Esophagus (tissue), 2 donors: ENCODE data around the gene CCDC74B. TPM values are rescaled to one million over a fixed set of nuclear protein-coding genes. Genes with fewer than 3 reads are reported as not detected.
"Not testable (repeated sequence)": the region's sequence is repeated elsewhere in the genome, so short reads cannot be mapped to it uniquely, and the experiment has no call there.

Experiments
- H3K27ac ChIP-seq, 2 donors: one replicate each; pipeline ENCODE4 v1.5.1; 2013; ENCODE audit warnings: low read depth in 2 of 2, mild to moderate bottlenecking in 2 of 2, inconsistent platforms in 1 of 2, low read length in 1 of 2, moderate library complexity in 1 of 2
- H3K27me3 ChIP-seq, 2 donors: one replicate each; pipeline ENCODE4 v1.6.1; 2013; ENCODE audit warnings: low read length in 2 of 2, control low read depth in 1 of 2, mild to moderate bottlenecking in 1 of 2; ENCODE audit not compliant: insufficient read depth in 2 of 2, control insufficient read depth in 1 of 2
- H3K36me3 ChIP-seq, 2 donors: one replicate each; pipeline ENCODE4 v1.6.1; 2013; ENCODE audit warnings: low read length in 1 of 2; ENCODE audit not compliant: control insufficient read depth in 2 of 2, insufficient read depth in 2 of 2
- H3K4me1 ChIP-seq, 2 donors: one replicate each; pipeline ENCODE4 v1.6.1; 2013; ENCODE audit warnings: low read length in 1 of 2; ENCODE audit not compliant: control insufficient read depth in 2 of 2, insufficient read depth in 2 of 2
- H3K4me3 ChIP-seq, 2 donors: one replicate each; pipeline ENCODE4 v1.5.1; 2013; ENCODE audit warnings: low read length in 2 of 2, mild to moderate bottlenecking in 2 of 2, low read depth in 1 of 2, moderate library complexity in 1 of 2
- H3K9me3 ChIP-seq, 2 donors: one replicate each; pipeline ENCODE4 v1.6.1; 2013; ENCODE audit warnings: mild to moderate bottlenecking in 2 of 2, low read depth in 1 of 2, low read length in 1 of 2, moderate library complexity in 1 of 2; ENCODE audit not compliant: control insufficient read depth in 2 of 2, insufficient read depth in 1 of 2
- WGBS, 2 donors: extraction: QIAGEN DNeasy Blood & Tissue Kit; methylation state at CpG; one replicate each; pipeline ENCODE4 v1.1.7; 2013; 5-methylcytosine and 5-hydroxymethylcytosine counted together
- polyA plus RNA-seq, 2 donors: library from polyadenylated mRNA; stranded (reverse); fragments of 200-250 nt; gene quantifications; one replicate each; pipeline ENCODE4 v1.2.3, GENCODE V29; 2013
- donor health status: healthy with polysubstance abuse.
- donor health status: Bipolar disorder and iron deficiency.

The CCDC74B gene
- polyA plus RNA-seq, 2 donors, result 1.0 to 1.1 TPM

GRCh38 chr2:130140516-130140915, 4.4 kb downstream of the CCDC74B start:
- not testable (repeated sequence) for H3K27me3 ChIP-seq, H3K4me1 ChIP-seq, H3K36me3 ChIP-seq, H3K27ac ChIP-seq, H3K4me3 ChIP-seq, H3K9me3 ChIP-seq
- 84 to 85% methylated on average over 5 to 7 of the region's 7 CpGs for WGBS, 2 donors

GRCh38 chr2:130139331-130140280, 5.3 kb downstream of the CCDC74B start:
- not testable (repeated sequence) for H3K4me1 ChIP-seq

GRCh38 chr2:130138841-130139251, 6.1 kb downstream of the CCDC74B start:
- H3K4me3 ChIP-seq, H3K36me3 ChIP-seq, H3K27ac ChIP-seq, H3K4me1 ChIP-seq, H3K9me3 ChIP-seq, H3K27me3 ChIP-seq: not testable (repeated sequence)
- whole genome bisulfite sequencing, 2 donors, result 60 to 70% methylated on average over 14 to 15 of the region's 15 CpGs

More at GRCh38 chr2:130139331-130140280, 5.3 kb downstream of the CCDC74B start:
- H3K27ac ChIP-seq, H3K9me3 ChIP-seq, H3K4me3 ChIP-seq, H3K36me3 ChIP-seq, H3K27me3 ChIP-seq: not testable (repeated sequence)
- WGBS, 2 donors, result 85 to 90% methylated on average over 16 to 27 of the region's 30 CpGs

- 86 to 88% methylated on average over 10 of the region's 13 CpGs for WGBS, 2 donors
- not testable (repeated sequence) for H3K4me1 ChIP-seq, H3K27me3 ChIP-seq, H3K4me3 ChIP-seq, H3K9me3 ChIP-seq, H3K36me3 ChIP-seq, H3K27ac ChIP-seq
These were observed 6.6 kb downstream of the CCDC74B start for GRCh38 chr2:130138326-130138725.

- H3K27me3 ChIP-seq, result not testable (repeated sequence)
These were observed 7.8 kb downstream of the CCDC74B start for GRCh38 chr2:130137118-130137517.

GRCh38 chr2:130136546-130136945, 8.4 kb downstream of the CCDC74B start:
- not testable (repeated sequence) for H3K4me3 ChIP-seq, H3K9me3 ChIP-seq, H3K36me3 ChIP-seq, H3K4me1 ChIP-seq, H3K27me3 ChIP-seq, H3K27ac ChIP-seq
- WGBS, 2 donors, result 77 to 82% methylated on average over 8 to 9 of the region's 10 CpGs

More at GRCh38 chr2:130137118-130137517, 7.8 kb downstream of the CCDC74B start:
- not testable (repeated sequence) for H3K9me3 ChIP-seq, H3K4me1 ChIP-seq, H3K36me3 ChIP-seq, H3K27ac ChIP-seq, H3K4me3 ChIP-seq
- 77 to 82% methylated on average over 3 to 5 of the region's 5 CpGs for whole genome bisulfite sequencing, 2 donors

- no peak overlapping the region for H3K4me3 ChIP-seq
- no peaks in the 10 kb centered on the region for H3K9me3 ChIP-seq
- no peaks in the 10 kb centered on the region for H3K4me1 ChIP-seq
- WGBS, 2 donors, result 90 to 93% methylated on average over 15 of the region's 15 CpGs
- no peaks in the 10 kb centered on the region for H3K36me3 ChIP-seq
- H3K27ac ChIP-seq, result no peak overlapping the region
- H3K27me3 ChIP-seq, result no peaks in the 10 kb centered on the region
These were observed 9.0 kb downstream of the CCDC74B start for GRCh38 chr2:130135692-130136541.

GRCh38 chr2:130129120-130129829, 15.6 kb downstream of the CCDC74B start, which contains the start of gene POTEF:
Gene POTEF, minus strand, starts transcription at chr2:130129222. Its CDS starts 8,707 bp downstream, at chr2:130120515.
- H3K27ac ChIP-seq, H3K27me3 ChIP-seq, H3K36me3 ChIP-seq, H3K9me3 ChIP-seq, H3K4me3 ChIP-seq, H3K4me1 ChIP-seq: not testable (repeated sequence)
- 89 to 93% methylated on average over 17 to 18 of the region's 29 CpGs for WGBS, 2 donors

- H3K27ac ChIP-seq, H3K4me1 ChIP-seq, H3K36me3 ChIP-seq, H3K27me3 ChIP-seq, H3K4me3 ChIP-seq, H3K9me3 ChIP-seq: not testable (repeated sequence)
- WGBS, 2 donors, result 85 to 86% methylated on average over 11 to 14 of the region's 14 CpGs
These were observed 16.4 kb downstream of the CCDC74B start for GRCh38 chr2:130128464-130128863.
